IMR-90 (cell line): Measurements from ENCODE around the gene KRTAP5-3. TPM values are rescaled to one million over a fixed set of nuclear protein-coding genes. Genes with fewer than 3 reads are reported as not detected.

Experiments used
- CTCF ChIP-seq: conservative IDR thresholded peaks from 2 replicates; pipeline ENCODE4 v1.5.1; 2012; ENCODE audit warnings: mild to moderate bottlenecking, low read depth, low read length, improper control_type of control experiment
- POLR2A ChIP-seq: IDR thresholded peaks from 2 replicates; pipeline ENCODE4 v1.6.1; 2012; ENCODE audit warnings: mild to moderate bottlenecking, low read depth, low read length
- polyA plus RNA-seq, 3 experiments: library from polyadenylated mRNA; depleted of rRNA; stranded (reverse); fragments of >200 nt; gene quantifications; 2 replicates each; pipeline ENCODE4 v1.2.3, GENCODE V29; 2012; ENCODE audit warnings: low replicate concordance in 1 of 3
- total RNA-seq: library from RNA; depleted of rRNA; stranded (reverse); fragments of >200 nt; gene quantifications from 2 replicates; pipeline ENCODE4 v1.2.3, GENCODE V29; 2012; rRNA removed

KRTAP5-3 gene
- total and polyA plus RNA-seq, 2 of the 4 experiments (the other 2 are of a cell fraction) = not detected

- TF ChIP-seq CTCF (no peak), POLR2A (no peak)
Measured at GRCh38 chr11:1557904-1558774, 50.1 kb downstream of the KRTAP5-3 start (continued).

Other genes starting within 250 kb of the KRTAP5-3 start
- under 0.01 and 0.18 TPM in 2 replicates for gene BRSK2, start 218.5 kb downstream of the KRTAP5-3 start, total RNA-seq
- gene BRSK2, start 218.5 kb downstream of the KRTAP5-3 start, polyA plus RNA-seq (2012; rRNA removed) = 0.55 and 0.62 TPM in 2 replicates
- gene MOB2, start 121.7 kb downstream of the KRTAP5-3 start, total RNA-seq = 21.4 and 23.7 TPM in 2 replicates
- 36.2 and 40.7 TPM in 2 replicates for gene MOB2, start 121.7 kb downstream of the KRTAP5-3 start, polyA plus RNA-seq (2012; rRNA removed)
- gene DUSP8, start 36.2 kb downstream of the KRTAP5-3 start, total RNA-seq = 0.28 and 0.72 TPM in 2 replicates
- gene DUSP8, start 36.2 kb downstream of the KRTAP5-3 start, polyA plus RNA-seq (2012; rRNA removed) = 4.2 and 4.7 TPM in 2 replicates
- not detected in 2 replicates for gene KRTAP5-1, start 23.2 kb downstream of the KRTAP5-3 start, total RNA-seq
- gene KRTAP5-1, start 23.2 kb downstream of the KRTAP5-3 start, polyA plus RNA-seq (2012; rRNA removed) = not detected in 2 replicates
- not detected in 2 replicates for gene KRTAP5-2, start 10.2 kb downstream of the KRTAP5-3 start, total RNA-seq
- gene KRTAP5-2, start 10.2 kb downstream of the KRTAP5-3 start, polyA plus RNA-seq (2012; rRNA removed) = not detected in 2 replicates
- not detected in 2 replicates for gene KRTAP5-4, start 13.7 kb upstream of the KRTAP5-3 start, total RNA-seq
- gene KRTAP5-4, start 13.7 kb upstream of the KRTAP5-3 start, polyA plus RNA-seq (2012; rRNA removed) = not detected in 2 replicates
- gene KRTAP5-5, start 21.3 kb upstream of the KRTAP5-3 start, total RNA-seq = not detected in 2 replicates
- gene KRTAP5-5, start 21.3 kb upstream of the KRTAP5-3 start, polyA plus RNA-seq (2012; rRNA removed) = not detected in 2 replicates
- not detected in 2 replicates for gene KRTAP5-6, start 88.7 kb upstream of the KRTAP5-3 start, total RNA-seq
- gene KRTAP5-6, start 88.7 kb upstream of the KRTAP5-3 start, polyA plus RNA-seq (2012; rRNA removed) = not detected in 2 replicates
- gene IFITM10, start 142.1 kb upstream of the KRTAP5-3 start, total RNA-seq = under 0.01 and 0.18 TPM in 2 replicates
- gene IFITM10, start 142.1 kb upstream of the KRTAP5-3 start, polyA plus RNA-seq (2012; rRNA removed) = 0.15 and 0.59 TPM in 2 replicates
- gene CTSD, start 155.5 kb upstream of the KRTAP5-3 start, total RNA-seq = 38.3 and 39.8 TPM in 2 replicates
- gene CTSD, start 155.5 kb upstream of the KRTAP5-3 start, polyA plus RNA-seq (2012; rRNA removed) = 151 and 166 TPM in 2 replicates
- not detected in 2 replicates for gene SYT8, start 226.5 kb upstream of the KRTAP5-3 start, total RNA-seq
- not detected in 2 replicates for gene SYT8, start 226.5 kb upstream of the KRTAP5-3 start, polyA plus RNA-seq (2012; rRNA removed)
- gene TNNI2, start 230.5 kb upstream of the KRTAP5-3 start, total RNA-seq = not detected in 2 replicates
- not detected in 2 replicates for gene TNNI2, start 230.5 kb upstream of the KRTAP5-3 start, polyA plus RNA-seq (2012; rRNA removed)
- gene LSP1, start 244.6 kb upstream of the KRTAP5-3 start, total RNA-seq = not detected in 2 replicates
- gene LSP1, start 244.6 kb upstream of the KRTAP5-3 start, polyA plus RNA-seq (2012; rRNA removed) = 0.11 TPM in 1 of 2 replicates, not detected in the other